NCI-H345 (cell line): Measurements from ENCODE around the gene RAB4A.

Source experiments
- DNase-seq: peaks from one replicate; lab custom pipeline; 2025; lab: John Stamatoyannopoulos, UW

The RAB4A gene

GRCh38 chr1:229244091-229244490 is 26.8 kb upstream of the RAB4A start:
- DNase-seq, result no peak

GRCh38 chr1:229247871-229248270 is 23.0 kb upstream of the RAB4A start:
- no peak for DNase-seq

- no peak for DNase-seq
Measured at GRCh38 chr1:229248821-229249817, 21.8 kb upstream of the RAB4A start.

GRCh38 chr1:229249854-229250644 is 20.9 kb upstream of the RAB4A start:
- DNase-seq, result no peak

DNA sequence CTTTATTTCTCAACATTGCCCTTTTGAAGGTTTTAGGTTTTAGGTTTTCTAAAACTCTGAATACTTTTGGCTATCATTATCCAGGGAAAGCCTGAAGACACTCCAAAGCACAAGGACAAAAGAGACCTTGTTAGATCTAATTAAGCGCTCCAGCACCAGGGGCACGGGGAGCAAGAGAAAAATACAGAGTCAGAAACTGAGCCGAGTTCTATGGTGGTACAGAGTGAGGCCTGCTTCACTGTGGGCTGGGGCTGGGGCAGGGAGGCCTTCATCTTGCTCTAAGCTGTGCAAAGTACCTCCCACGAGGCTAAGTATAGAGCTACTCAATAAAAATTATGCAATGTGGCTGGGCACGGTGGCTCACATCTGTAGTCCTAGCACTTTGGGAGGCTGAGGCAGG is 19.7 kb upstream of the RAB4A start:
- DNase-seq, result no peak

DNA sequence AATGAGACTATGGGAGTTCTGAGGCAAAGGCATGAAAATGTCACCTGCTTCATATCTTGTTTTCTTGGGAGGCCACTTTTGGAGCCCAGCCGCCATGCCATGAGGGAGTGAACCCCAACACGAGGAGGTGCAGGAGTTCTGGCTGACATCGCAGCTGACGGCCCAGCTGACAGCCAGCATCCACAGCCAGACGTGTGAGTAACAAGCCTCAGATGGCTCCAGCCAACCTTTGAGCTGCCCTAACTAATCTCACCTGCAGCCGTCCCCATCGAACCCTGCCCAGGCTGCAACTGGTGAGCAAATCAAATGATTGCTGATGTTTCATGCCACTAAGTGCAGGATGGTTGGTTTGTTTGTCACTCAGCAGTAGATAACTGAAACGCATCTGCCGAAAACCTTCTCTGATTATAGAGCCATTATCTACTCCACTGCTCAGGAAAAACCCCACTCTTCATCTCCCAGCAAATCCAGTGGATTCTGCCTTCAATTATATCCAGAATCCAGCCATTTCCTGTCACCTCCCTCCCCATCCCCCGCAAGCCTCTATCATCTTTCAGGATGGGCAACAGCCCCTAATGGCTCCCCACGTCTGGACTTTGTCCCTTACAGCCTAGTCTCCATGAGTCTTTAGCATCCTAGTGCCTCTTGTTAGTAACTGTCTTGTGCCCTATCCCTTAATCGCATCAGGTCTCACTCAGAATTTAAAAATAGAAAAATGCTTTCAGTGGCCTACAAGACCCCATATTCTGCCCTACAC is 18.5 kb upstream of the RAB4A start:
- DNase-seq, result no peak

- DNase-seq, result peak; percentile 59
Measured at GRCh38 chr1:229253151-229253974, 17.5 kb upstream of the RAB4A start.

DNA sequence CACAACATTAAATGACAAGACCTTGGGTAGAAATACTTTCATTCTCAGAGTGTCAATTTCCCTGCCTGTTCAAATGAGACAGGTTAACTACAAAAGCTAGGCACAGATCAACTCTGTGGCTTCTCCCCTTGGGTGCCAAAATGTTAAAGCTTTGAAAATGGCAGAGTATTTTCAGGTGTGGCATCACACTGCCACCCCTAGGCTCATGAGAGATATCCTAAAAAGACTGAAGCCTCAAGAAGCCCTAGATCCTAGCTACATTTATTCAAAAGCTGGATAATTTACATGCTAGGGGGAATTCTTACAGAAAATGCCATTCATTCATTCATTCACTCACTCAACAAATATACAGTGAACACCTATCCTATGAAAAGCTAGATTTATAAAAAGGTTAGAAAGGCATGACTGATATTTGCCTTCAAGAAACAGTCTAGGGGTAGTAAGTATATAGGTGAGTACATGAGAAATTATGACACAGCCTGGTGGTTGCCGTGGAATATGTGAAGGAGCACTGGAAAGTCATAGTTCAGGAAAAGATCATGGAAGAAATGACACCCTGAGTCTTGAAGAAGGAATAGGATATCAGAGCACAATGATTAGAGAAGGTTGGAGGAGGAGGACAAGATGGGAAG is 15.9 kb upstream of the RAB4A start:
- peak; percentile 48 for DNase-seq

- peak; percentile 57 for DNase-seq
Measured at GRCh38 chr1:229258031-229258756, 12.7 kb upstream of the RAB4A start.

DNA sequence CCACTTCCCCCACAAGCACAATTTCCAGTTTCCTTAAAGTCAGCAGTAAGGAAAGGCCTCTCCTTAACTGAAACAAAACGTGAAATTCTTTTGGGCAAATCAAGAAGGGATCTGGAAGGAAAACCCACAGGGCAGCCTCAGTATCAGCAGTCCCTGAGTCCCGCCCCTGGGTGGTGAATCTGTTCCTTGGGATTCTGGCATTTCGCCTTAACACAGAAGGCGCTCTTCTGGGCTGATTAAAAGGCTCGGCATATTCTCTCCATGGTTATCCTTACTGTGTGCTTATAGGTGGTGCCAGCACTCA is 12.2 kb upstream of the RAB4A start:
- no peak for DNase-seq

DNA sequence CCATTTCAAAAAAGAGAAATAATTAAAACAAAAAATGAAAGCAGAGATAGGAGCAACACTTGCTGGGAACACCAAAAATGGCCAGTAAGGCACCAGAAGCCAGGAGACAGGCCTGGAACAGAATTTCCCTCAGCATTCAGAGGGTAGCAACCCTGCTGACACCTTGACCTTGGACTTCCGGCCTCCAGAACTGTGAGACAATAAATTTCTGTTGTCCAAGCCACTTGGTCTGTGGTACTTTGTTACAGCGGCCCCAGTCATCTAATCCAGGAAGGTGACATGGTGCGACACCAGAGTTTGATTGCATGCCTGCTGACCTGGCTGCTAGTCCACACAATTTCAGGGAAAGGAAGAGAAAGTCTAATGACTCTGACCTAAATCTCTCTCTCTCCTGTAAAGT is 10.6 kb upstream of the RAB4A start:
- no peak for DNase-seq

- no peak for DNase-seq
Measured at GRCh38 chr1:229262239-229262638, 8.7 kb upstream of the RAB4A start.

GRCh38 chr1:229263254-229263653 is 7.7 kb upstream of the RAB4A start:
- DNase-seq, result no peak

GRCh38 chr1:229264068-229264467 is 6.8 kb upstream of the RAB4A start:
- no peak for DNase-seq

- DNase-seq, result no peak
Measured at GRCh38 chr1:229264487-229264886, 6.4 kb upstream of the RAB4A start.

- DNase-seq, result no peak
Measured at GRCh38 chr1:229266274-229266673, 4.6 kb upstream of the RAB4A start.

DNA sequence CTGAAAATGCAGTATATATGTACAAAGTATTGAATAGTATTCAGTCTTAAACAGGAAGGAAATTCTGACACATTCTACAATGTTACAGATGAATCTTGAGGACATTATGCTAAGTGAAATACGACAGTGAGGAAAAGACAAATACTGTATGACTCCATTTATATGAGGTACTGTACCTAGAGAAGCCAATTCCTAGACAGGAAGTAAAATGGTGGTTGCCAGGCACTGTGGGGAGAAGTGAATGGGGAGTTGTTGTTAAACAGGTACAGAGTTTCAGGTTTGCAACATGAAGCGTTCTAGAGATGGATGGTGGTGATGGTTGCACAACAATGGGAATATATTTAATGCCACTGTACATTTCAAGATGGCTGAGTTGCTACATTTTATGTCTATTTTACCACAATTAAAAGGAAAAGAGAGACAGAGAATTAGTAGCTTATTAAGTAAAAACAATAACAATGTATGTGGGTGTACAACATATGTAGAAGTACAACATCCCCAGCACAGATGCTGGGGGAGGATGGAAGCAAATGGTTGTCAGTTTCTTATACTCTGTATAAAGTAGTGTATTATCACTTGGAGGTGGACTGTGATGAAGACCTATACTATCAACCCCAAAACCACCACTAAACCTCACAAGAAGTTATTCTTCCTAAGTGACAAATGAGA is 3.9 kb upstream of the RAB4A start:
- DNase-seq, result no peak

DNA sequence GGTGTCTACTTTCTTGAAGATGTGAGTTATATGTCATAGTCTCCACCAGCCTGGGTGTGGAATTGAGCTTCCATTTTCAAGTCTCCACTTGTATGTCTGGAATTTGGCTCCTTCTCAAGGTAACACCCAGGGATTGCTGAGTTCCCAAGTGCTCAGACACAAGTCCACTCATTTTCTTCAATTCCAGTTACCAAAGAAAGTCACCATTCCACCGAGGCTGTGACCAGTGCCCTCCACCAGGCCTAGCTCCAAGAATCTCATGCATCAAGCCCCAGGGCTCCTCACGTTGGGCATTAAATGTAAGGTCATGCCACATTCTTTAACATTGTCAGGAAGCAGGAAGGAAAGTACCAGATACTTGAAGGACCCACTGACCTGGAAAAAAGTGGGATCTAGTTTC is 2.4 kb upstream of the RAB4A start:
- no peak for DNase-seq

- peak; percentile 36 for DNase-seq
Measured at GRCh38 chr1:229271448-229272159, 693 bp downstream of the RAB4A start.
